ENCODE data around the gene PLAAT3. TPM values are rescaled to one million over a fixed set of nuclear protein-coding genes. Genes with fewer than 3 reads are reported as not detected.
A peak's percentile ranks its signal among the peaks of the same experiment; 100 is the strongest.

PLAAT3 gene
- total and polyA plus RNA-seq, 2 of the 8 experiments (the other 6 are each of a cell fraction or from before 2014, with no cell fraction given), result 109 to 190 TPM

DNA sequence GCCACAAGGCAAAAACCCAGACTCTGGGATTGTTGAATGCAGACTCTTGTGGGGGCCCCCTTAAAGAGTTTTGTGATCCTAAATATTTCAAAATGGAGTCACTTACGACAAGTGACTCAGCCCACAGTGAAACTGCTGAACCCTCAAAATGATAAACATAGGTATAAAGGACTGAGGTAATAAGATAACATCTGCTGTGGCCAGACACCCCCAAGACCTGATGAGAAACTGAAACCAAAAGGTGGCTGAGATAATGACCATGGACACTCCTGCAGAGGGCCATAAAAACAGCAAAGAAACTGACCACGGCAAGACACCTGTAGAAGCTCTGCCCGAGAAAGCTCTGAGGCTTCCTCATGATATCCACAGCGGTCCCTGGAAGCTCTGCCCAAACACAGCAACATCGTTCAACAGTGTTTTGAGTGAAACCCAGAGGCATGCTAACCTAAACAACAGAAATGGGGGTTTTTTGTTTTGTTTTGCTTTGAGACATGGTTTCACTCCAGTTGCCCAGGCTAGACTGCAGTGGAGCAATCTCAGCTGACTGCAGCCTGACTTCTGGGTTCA is 79.3 kb downstream of the PLAAT3 start:
- FAIRE-seq (no peak), DNase-seq (ENCODE audit: low read depth in 1 of 2, low spot score in 2 of 2) (no peak)
- Histone ChIP-seq H3K23me2 (ENCODE audit: low read depth, low read length) (no peaks in the 10 kb centered on the region), H3K4ac (replicated peaks; ENCODE audit: insufficient read length, low read depth, low read length) (no peak overlapping the region), H2BK5ac (ENCODE audit: low read depth, low read length) (0 out of 2 replicates have a peak overlapping the region, but pooled peaks have one; percentile 18), H2BK20ac (ENCODE audit: low read length) (peak overlapping the region; percentile 97), H2BK15ac (ENCODE audit: low read length) (peak overlapping the region; percentile 76; the same call in 1 of the 2 replicates), H3K27ac (ENCODE audit: low read depth, low read length) (no peak overlapping the region), H4K91ac (replicated peaks; ENCODE audit: insufficient read length, low read length) (no peak overlapping the region), H4K5ac (ENCODE audit: insufficient read length, low read depth, low read length) (no peak overlapping the region), H2BK12ac (ENCODE audit: low read depth, low read length) (peak overlapping the region; percentile 93), H3K9me3 (ENCODE audit: insufficient read depth in 2 of 2, low read depth in 1 of 2, low read length in 1 of 2) (no peaks in the 10 kb centered on the region; a peak in 1 of 4 replicates), H2AFZ (ENCODE audit: low read length) (no peak overlapping the region), H4K20me1 (replicated peaks in 1 of 2; ENCODE audit: control insufficient read depth in 1 of 2, insufficient read depth in 2 of 2, low read length in 2 of 2) (no peaks in the 10 kb centered on the region), H3K36me3 (ENCODE audit: control insufficient read depth in 2 of 4, insufficient read depth in 4 of 4, low read length in 3 of 4) (no peaks in the 10 kb centered on the region), H3K56ac (replicated peaks; ENCODE audit: insufficient read length, low read depth, low read length) (no peak overlapping the region), H3K27me3 (replicated peaks in 1 of 4; ENCODE audit: control insufficient read depth in 3 of 4, extremely low read depth in 1 of 4, insufficient read depth in 3 of 4, low read length in 3 of 4) (no peaks in the 10 kb centered on the region), H3K9ac (replicated peaks in 1 of 4; ENCODE audit: extremely low read depth in 1 of 4, low read depth in 3 of 4, low read length in 3 of 4) (no peak overlapping the region), H2AK5ac (ENCODE audit: low read depth, low read length) (no peak overlapping the region), H3K4me3 (ENCODE audit: extremely low read depth in 1 of 4, insufficient read depth in 2 of 4, low read depth in 3 of 4, low read length in 4 of 4) (no peak overlapping the region), H3K79me2 (ENCODE audit: control insufficient read depth in 1 of 2, insufficient read depth in 2 of 2, low read length in 2 of 2) (no peaks in the 10 kb centered on the region), H3K18ac (ENCODE audit: extremely low read depth, low read length) (no peak overlapping the region), H2BK120ac (replicated peaks; ENCODE audit: low read depth, low read length) (no peak overlapping the region), H3K79me1 (ENCODE audit: low read depth, low read length) (no peaks in the 10 kb centered on the region), H3K23ac (ENCODE audit: insufficient read length) (no peak overlapping the region), H3K14ac (ENCODE audit: insufficient read length) (no peak overlapping the region), H3K4me2 (ENCODE audit: insufficient read depth in 1 of 2, low read depth in 2 of 2, low read length in 2 of 2) (no peak overlapping the region), H4K8ac (ENCODE audit: extremely low read depth, insufficient read depth, low read length) (no peak overlapping the region), H3K4me1 (replicated peaks in 1 of 4; ENCODE audit: control insufficient read depth in 3 of 4, insufficient read depth in 4 of 4, low read length in 3 of 4) (peaks cover 8 to 23% (median 19%) of the 10 kb centered on the region in 4 experiments; a peak in 6 of 7 replicates)
- ChIA-PET CTCF (ENCODE audit: partially characterized antibody) (interaction anchor here (1.0 to 1.1 kb wide), 2 partner anchors 93 to 101 kb away, joined by 3 to 4 read pairs; no protein-coding TSS in a partner anchor), POLR2A (ENCODE audit: partially characterized antibody) (no interaction called here)
- WGBS, 2 experiments (ENCODE audit: extremely low coverage in 1 of 2, insufficient coverage in 1 of 2, insufficient read length in 1 of 2, insufficient replicate concordance in 2 of 2, low coverage in 1 of 2, low lambda C conversion rate in 2 of 2, missing lambda C conversion rate in 1 of 2), result 95% methylated on average over 5 of the region's 5 CpGs; no CpG with 5 or more reads in 1 of the 2 experiments
- TF ChIP-seq, protein P1, sequence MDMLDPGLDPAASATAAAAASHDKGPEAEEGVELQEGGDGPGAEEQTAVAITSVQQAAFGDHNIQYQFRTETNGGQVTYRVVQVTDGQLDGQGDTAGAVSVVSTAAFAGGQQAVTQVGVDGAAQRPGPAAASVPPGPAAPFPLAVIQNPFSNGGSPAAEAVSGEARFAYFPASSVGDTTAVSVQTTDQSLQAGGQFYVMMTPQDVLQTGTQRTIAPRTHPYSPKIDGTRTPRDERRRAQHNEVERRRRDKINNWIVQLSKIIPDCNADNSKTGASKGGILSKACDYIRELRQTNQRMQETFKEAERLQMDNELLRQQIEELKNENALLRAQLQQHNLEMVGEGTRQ (IDR thresholded peaks at IDR 0.05; ENCODE audit: low read length), result no peak
- TF ChIP-seq ZNF274 (IDR thresholded peaks at IDR 0.05; ENCODE audit: borderline replicate concordance, extremely low read depth, low read length) (no peak), MAFK (IDR thresholded peaks at IDR 0.05; ENCODE audit: low read depth, low read length) (no peak), CHD1 (IDR thresholded peaks at IDR 0.05; ENCODE audit: low read depth, low read length) (no peak), TAF1 (IDR thresholded peaks at IDR 0.05; ENCODE audit: low read depth, low read length) (no peak), TCF12 (IDR thresholded peaks at IDR 0.05; ENCODE audit: low read depth, low read length) (no peak), RXRA (IDR thresholded peaks at IDR 0.05; ENCODE audit: insufficient read depth, low read depth, low read length) (no peak), KDM1A (IDR thresholded peaks at IDR 0.05; ENCODE audit: borderline replicate concordance, low read length) (no peak), CHD2 (IDR thresholded peaks at IDR 0.05; ENCODE audit: low read length) (no peak), RBBP5 (IDR thresholded peaks at IDR 0.05; ENCODE audit: borderline replicate concordance, low read depth, low read length) (no peak), SP4 (IDR thresholded peaks at IDR 0.05; ENCODE audit: low read length) (no peak)
- TF ChIP-seq, protein P2, sequence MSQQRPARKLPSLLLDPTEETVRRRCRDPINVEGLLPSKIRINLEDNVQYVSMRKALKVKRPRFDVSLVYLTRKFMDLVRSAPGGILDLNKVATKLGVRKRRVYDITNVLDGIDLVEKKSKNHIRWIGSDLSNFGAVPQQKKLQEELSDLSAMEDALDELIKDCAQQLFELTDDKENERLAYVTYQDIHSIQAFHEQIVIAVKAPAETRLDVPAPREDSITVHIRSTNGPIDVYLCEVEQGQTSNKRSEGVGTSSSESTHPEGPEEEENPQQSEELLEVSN (IDR thresholded peaks at IDR 0.05), result no peak
